GM19452 (cell line): ENCODE results near the gene OR5W2.
"Not testable (repeated sequence)": the region's sequence is repeated elsewhere in the genome, so short reads cannot be mapped to it uniquely, and the experiment has no call there.

ENCODE experiments used
- ATAC-seq: cut with Tn5 transposase; IDR thresholded peaks from one replicate; pipeline ENCODE4 v1.9.1; 2021; ENCODE audit not compliant: unreplicated experiment

Gene OR5W2

DNA sequence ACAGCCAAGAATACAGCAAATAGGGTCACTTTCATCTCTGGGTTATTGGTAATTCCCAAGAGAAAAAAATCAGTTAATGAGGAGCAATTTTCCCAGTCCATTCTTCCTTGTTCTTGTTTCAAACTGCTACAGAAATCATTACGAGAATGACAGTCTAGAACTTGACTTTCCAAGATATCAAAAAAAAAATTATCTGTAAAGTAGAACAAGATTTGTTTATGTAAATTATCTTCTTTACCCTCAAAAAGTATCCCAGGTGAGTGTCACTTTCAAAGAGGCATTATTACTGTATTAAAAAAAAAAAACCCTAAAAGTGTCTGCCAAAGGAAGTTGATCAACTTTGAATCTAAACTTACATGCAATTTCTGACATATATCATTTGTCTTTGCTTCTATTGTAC, at the start of gene OR5W2:
Gene OR5W2, minus strand, starts transcription at position 101 of the 400 bp plus-strand sequence. Its CDS starts 0 bp downstream, at position 101.
- ATAC-seq, result no peak

DNA sequence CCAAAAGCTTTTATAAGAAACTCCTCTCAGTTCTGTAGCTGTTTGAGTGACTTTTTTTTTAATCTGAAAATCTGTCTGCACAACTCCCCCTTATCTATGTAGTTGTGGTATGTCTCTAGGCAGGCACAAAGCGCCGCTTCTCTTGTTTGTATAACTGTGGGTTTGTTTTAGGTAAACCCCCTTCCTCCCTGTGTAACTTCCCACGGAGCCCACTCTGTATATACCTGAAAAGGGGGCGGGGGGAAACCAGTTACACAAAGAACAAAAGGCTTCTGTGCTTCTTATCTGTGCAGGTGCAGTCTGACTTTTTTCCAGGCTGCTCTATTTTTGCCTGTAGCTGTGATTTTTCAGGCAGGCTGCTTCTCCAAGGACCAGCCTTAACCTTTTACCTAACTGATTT, 42.1 kb upstream of the OR5W2 start:
- no peak for ATAC-seq

DNA sequence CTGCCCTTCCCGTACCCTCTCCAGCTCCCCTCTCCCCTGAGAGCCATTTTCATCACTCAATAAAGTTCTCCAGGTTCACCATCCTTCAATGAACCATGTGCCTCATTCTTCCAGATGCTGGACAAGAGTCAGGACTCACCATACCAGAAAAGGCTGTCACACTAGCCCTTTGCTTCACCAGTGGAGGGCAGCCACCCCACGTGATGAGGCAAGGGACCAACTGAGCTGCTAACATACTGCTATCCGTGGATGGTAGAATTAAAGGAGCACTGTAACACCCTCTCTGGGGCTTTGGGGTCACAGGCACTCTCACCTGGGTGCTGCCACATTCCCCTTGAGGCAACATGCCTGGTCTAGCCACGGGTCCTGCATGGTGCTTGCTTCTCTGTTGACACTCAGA, 34.9 kb upstream of the OR5W2 start:
- ATAC-seq, result no peak

DNA sequence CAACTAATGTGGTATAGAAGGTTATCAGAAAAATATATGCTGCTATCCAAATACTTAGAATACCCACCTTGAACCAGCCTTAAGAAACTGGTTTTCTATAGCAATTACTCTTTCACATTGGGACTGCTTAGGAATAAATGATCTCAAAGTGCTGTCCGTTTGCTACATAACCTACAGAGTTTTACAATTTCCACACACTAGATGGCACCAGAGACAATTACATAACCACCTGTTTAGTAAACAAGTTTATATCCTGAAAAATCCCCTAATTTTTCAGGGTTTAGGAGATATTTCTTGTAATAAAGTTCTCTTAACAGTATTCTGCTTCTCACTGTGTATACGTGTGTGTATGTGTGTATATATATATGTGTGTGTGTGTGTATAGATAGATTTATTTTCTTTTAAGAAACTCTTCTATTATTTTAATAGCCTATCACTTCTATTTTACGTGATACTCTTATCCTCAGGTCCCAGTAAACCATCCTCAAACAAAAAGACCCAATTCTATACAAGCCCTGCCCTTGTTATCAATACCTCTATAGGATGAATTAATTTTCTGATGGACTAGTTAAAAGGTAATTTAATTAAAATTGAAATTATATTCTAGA, 28.5 kb upstream of the OR5W2 start:
- no peak for ATAC-seq

DNA sequence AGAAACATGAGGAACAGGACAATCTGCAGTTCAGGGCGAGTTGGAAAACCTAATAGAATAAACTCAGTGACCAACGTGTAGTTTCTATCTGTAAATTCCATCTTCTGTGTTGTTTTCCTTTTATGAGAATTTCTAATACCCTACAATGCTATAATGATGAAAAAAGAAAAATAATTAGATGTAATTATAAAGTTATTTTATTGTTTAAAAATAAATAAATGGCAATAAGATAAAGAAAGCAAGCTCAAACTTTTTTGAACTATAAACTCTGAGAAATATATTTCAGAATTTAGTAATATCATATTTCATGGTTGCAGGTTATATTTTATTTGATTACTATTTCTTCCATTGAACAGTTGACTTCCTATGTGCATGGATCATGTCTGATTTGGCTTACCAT, 21.9 kb upstream of the OR5W2 start, which contains the start of gene OR5I1:
Gene OR5I1, minus strand, starts transcription at position 101 of the 400 bp plus-strand sequence. Its CDS starts 0 bp downstream, at position 101.
- no peak for ATAC-seq

DNA sequence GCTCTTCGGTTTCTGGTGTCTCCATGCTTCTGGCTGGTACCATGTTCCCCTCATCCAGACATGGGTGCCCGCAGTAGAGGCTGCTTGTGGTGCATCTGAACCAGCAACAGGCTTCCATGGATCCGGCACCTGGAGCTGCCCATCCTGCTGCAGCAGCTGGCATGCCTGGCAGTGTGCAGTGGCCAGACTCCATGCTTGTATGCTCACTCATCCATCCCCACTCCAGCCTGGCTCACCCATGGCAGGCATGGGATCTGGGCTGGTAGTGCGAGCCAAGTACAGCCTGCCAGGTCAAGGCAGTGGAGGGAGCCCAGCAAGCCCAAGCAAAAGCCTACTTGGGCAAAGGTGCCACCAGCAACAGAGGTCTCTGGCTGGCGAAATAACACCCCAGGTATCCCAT, 6.2 kb upstream of the OR5W2 start:
- ATAC-seq, result no peak

DNA sequence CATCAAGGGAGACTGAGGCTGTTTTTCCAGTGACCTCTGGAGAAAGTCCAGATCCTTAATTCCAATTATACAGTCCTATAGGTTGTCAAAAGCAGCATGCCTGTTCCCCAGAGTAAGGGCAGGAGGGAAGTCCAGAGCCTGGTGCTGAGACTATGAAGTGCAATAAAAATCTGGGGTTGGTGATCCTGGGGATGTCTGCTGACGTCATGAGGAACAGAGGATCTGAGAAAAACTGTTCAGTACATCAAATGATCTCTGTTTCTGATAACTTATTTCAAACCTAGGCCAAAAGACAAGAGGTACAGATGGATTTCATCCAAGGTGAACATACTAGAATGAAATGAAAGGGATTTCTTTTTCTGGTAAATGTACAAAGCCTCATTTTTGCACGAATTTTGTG, 12.1 kb downstream of the OR5W2 start:
- ATAC-seq, result no peak

DNA sequence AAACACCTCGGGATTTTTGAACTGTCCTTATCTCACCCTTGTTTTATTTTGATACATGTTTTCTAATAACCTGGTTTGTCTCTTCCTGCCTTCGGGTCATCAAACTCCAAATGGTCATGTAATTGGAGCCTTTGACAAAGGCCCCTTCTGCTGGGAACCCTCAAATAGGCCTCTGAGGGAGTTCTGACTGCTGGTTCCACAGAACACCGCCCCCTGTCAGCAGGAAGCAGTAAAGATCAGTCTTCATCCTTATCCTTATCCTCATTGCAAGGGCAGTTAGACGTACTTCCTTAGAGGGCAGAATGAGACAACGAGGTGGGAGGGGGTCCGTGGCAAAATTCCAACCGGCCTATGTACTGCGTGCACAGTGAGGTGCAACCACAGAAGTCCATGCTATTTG, 19.2 kb downstream of the OR5W2 start:
- ATAC-seq, result no peak

DNA sequence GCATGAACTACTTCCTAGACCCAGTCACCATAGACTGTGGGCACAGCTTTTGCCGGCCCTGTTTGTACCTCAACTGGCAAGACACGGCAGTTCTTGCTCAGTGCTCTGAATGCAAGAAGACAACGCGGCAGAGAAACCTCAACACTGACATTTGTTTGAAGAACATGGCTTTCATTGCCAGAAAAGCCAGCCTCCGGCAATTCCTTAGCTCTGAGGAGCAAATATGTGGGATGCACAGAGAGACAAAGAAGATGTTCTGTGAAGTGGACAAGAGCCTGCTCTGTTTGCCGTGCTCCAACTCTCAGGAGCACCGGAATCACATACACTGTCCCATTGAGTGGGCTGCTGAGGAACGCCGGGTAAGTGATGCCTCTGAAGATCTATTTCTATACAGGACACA, 28.9 kb downstream of the OR5W2 start:
- not testable (repeated sequence) for ATAC-seq

DNA sequence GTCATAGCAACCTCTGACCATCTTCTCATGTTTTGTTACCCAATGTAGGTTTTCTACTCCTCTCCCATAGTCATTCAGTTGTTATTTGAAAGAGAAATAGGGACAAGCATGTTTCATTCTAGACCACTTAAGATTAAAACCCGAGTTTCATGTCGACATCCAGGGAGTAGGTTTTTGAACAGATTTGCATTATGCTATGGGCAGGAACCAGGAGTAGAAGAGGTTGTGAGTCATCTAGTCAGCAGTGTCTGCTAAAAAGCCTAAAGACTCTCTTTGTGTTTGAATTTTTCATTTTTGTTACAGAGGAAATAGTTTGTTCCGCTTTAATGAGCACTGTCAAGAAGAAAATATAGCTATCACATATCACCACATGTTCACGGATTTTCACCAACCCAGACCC, 29.4 kb downstream of the OR5W2 start:
- ATAC-seq, result not testable (repeated sequence)

DNA sequence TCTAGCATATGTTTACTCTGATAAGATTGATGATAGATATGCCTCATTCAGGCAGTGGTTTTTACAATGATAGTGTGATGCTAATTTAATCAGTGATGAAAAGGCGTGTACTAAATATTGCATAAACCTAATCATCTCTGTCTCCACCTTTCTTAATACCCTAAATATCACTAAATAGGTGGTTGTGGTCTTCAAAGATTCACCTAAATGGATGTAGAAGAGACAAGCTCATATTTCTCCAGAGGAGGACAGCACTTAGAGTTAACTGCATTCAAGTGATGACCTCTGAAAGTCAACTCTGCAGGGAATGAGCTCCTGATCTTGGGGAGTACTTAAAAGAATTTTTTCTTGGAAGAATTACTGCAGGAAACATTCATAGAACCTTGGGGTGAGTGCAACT, 31.4 kb downstream of the OR5W2 start, which contains the start of gene TRIM51:
Gene TRIM51, plus strand, starts transcription at position 301 of the 400 bp plus-strand sequence. CDS start 2,132 bp downstream, outside the sequence.
- not testable (repeated sequence) for ATAC-seq

DNA sequence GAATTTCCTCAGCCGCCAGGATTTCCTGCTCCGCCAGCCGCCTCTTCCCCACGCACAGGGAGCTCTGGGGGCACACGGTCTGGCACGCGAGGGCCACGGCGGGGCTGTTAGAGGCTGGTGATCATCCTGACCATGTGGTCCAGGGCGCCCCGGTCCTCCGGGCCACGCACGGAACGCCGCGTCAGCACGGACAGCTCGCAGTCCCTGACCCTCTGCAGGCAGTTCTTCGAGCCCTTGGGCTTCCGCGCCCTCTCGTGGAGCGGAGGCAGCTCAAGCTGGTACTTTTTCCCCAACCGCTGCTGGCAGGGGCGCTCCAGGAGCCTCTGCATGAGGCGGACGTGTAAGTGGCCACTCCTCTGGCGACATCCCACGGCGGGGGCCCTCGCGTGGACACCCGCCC, 41.2 kb downstream of the OR5W2 start:
- not testable (repeated sequence) for ATAC-seq

DNA sequence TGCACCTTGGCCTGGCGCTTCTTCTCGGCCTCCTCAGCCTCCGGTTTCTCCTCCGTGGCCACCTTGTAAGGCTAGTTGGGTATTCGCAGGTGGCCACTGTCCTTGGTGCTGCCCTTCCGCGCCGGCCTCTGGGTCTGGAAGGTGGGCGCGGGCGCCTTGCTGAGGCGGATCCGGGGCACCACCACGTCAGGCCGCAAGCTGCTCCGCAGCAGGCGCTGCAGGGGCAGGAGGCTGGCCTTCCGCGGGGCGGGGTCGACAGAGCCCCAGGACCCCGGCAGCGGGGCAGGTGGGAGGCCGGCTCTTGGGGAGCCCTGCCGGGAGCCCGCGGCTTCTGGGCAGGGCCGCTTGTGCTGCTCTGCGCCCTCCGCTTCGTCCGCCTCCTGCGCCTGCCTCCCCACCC, 41.7 kb downstream of the OR5W2 start:
- ATAC-seq, result not testable (repeated sequence)

DNA sequence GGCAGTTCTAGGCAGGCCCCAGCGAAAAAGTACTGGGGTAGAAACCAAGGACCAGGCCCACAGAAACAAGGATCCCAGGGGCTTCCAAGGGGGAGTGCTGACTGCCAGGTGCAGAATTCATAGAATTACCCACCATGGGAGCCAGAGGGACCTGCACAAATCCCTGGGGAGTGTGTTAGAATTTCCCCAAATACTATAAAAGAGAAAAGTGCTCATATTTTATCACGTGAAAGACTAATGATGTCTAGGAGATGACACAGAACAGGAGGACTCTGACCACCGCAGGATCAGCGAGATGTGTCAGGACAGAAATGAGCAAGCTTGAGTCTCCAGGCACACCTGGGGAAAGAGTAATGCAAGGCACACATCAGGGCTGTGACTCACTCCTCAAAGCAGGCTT, 47.0 kb downstream of the OR5W2 start:
- ATAC-seq, result not testable (repeated sequence)
